HG03095 (cell line): ENCODE data around the gene ARHGAP45.

Source experiments
- ATAC-seq: cut with Tn5 transposase; IDR thresholded peaks from one replicate; pipeline ENCODE4 v1.9.1; 2021; ENCODE audit warnings: moderate library complexity; ENCODE audit not compliant: unreplicated experiment

Gene ARHGAP45

DNA sequence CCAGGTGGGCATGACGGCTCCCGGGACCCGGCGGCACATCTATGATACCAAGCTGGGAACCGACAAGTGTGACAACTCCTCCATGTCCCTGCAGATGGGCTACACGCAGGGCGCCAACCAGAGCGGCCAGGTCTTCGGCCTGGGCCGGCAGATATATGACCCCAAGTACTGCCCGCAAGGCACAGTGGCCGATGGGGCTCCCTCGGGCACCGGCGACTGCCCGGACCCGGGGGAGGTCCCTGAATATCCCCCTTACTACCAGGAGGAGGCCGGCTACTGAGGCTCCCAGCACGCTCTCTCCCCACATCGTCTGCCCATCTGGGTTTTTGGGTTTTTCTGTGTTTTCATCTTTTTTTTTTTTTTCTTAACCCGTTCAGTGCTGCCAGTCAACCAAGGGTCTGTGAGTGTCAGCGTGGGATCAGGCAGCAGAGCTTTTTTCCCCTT is 29.3 kb upstream of the ARHGAP45 start:
- ATAC-seq, result no peak

DNA sequence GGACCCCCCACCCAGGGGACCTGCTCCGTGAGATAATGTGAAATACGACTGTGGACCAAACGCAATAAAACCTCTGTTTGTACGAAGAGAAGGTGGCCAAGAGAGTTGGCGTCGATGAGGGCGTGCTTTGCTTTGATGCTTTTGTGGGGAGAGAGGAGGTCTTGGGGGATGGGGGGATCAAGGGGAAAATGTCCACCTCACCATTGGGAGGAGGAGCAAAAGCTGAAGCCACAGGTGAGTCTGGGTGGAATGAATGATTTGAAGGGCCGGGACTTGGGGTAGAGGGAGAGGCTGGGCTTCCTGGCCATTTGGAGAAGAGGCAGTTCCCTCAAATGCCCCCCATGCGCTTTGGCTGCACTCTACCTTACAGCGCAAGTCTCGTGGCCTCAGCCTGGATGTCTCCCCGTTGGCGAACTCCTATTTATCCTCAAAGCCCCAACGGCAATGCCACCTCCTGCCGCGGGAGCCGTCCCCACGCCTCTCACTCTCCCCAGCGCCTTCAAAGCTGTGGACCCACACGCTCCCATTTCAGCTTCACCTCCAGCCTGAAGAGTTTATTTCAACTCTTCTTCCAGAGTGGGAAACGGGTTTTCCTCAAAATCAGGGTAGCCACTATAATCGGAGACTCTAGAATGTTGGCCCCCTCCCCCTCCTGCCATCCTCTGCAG is 27.9 kb upstream of the ARHGAP45 start:
- no peak for ATAC-seq

DNA sequence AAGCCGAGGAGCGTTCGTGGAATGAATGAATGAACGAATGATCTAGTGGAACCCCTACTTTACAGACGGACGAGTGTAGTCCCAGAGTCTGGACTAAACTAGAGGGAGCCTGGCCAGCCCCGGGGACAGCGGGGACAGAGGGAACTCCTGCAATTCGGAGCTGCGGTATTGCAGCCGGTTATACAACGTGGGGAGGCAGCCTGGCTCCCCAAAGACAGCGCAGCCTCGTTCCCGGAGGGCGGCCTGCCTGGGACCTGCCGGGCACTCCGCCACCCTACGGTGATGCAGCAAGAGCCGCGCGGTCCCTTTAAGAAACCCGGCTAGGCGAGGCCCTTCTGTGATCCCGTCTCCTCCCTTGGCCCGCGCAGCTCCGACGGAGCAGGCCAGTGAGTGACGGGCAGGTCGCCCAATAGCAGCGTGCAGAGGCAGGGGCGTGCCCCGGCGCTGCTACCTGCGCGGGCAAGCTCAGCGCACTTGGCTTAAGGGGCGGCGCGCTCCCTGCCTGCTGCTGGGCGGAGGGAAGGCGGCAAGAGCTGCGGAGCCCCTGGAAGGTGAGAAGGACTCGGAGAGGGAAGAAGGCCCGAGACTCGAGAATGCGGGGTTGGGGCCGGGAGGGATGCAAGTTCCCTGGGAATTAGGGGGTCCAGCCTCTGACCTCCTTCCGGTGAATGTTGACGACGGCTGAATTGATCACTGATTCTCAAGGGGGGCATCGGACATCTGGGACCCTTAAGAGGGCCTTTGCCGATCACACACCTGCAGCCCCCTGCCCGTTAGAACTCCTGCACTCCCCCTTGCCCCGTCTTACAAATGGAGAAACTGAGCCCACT is 27.1 kb upstream of the ARHGAP45 start, which contains the start of gene ABCA7:
Gene ABCA7, plus strand, starts transcription at position 462 of the 830 bp plus-strand sequence. CDS start 1,255 bp downstream, outside the sequence.
- peak; percentile 67 for ATAC-seq

DNA sequence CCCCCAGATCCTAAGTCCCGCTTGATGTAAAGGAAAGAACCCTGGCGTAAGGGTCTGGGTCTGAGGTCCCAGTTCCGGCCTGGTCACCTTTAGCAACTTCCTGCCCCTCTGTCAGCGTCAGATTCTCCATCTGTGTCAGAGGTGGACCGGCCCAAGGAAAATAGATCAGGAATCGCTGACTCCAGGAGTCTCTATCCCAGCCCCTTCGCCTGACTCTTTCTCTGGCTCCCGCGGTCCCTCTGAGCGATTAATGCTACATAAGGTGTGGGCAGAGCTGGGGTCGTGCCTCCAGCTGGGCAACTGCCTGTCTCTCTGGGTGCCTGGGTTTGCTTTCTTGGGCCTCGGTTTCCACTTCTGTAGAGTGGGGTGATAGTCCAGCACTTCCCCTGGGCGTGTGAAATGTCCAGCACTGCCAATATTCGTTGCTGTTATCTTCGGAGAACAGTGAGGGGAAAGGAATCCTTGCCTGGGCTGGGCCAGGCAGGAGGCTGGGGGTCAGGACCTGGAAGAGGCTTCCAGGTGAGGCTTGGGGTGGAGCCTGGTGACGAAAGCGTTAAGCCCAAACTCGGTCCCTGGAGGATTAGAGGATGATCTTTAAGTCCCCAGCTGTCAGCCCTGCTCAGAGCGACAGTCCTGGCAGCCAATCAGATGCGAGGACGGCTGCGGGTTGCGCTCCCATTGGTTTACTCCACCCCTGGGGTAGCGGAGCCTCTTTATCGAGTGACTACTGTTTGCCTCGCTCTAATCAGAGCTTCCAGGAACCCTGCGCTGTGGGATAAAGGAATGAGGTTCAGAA is 26.3 kb upstream of the ARHGAP45 start:
- no peak for ATAC-seq

DNA sequence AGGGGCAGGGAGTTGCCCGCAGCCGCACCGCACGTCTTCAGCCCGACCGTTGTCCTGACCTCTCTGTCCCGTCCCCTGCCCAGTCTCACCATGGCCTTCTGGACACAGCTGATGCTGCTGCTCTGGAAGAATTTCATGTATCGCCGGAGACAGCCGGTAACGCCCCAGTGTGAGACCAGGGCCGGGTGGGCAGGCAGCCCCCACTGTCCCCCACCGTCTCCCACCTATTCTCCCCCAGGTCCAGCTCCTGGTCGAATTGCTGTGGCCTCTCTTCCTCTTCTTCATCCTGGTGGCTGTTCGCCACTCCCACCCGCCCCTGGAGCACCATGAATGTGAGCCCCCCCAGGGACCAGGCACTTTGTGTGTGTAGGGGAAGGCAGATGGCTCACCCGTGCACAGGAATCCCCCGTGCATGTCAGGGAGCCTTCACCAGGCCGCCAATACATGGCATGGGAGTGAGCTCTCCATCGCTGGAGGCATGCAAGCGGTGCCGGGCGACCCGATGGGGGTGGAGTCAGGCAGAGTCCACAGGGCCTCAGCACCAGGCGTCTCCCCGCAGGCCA is 25.6 kb upstream of the ARHGAP45 start:
- no peak for ATAC-seq

DNA sequence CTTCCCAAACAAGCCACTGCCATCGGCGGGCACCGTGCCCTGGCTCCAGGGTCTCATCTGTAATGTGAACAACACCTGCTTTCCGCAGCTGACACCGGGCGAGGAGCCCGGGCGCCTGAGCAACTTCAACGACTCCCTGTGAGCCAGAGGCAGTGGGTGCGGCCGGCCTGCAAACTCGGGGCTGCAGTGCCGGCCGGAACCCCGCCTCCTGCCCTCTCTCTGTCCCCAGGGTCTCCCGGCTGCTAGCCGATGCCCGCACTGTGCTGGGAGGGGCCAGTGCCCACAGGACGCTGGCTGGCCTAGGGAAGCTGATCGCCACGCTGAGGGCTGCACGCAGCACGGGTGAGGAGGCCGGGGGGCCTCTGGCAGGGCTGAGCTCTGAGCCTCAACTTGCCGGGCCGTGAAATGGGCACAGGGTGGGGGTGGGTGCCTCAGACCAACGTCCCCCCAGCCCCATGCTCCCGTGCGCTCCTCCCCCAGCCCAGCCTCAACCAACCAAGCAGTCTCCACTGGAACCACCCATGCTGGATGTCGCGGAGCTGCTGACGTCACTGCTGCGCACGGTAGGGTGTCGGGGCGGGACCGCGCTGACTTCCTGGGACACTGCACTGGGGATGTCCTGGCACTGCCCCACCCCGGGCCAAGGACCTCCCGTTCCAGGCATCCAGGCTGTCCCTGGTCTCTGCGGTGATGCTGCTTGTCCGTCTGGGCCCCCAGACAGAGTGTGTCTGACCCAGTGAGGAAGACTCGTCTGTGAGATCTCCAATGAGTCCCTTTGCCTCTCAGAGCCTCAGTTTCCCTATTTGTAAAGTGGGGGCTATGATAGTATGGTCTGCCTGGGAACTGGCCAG is 24.9 kb upstream of the ARHGAP45 start:
- no peak for ATAC-seq

DNA sequence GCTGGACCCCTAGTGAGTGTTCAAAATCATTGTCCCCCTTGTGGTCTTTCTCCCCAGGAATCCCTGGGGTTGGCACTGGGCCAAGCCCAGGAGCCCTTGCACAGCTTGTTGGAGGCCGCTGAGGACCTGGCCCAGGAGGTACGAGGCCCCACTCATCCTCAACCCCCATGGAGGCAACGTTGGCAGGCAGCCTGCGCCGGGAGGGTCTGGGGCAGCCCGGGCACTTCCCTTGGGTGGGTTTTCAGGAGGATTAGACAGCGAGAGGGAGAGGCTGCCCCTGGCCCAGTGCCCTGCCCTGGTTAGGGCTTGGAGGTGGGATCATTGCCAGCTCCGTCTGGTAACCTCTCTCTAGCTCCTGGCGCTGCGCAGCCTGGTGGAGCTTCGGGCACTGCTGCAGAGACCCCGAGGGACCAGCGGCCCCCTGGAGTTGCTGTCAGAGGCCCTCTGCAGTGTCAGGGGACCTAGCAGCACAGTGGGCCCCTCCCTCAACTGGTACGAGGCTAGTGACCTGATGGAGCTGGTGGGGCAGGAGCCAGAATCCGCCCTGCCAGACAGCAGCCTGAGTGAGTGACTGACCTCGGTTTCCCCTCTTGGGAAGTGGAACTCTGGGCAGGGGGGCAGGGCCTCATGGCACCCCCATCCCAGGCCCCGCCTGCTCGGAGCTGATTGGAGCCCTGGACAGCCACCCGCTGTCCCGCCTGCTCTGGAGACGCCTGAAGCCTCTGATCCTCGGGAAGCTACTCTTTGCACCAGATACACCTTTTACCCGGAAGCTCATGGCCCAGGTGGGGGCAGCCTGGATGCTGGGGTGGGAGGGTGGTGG is 24.1 kb upstream of the ARHGAP45 start:
- no peak for ATAC-seq

DNA sequence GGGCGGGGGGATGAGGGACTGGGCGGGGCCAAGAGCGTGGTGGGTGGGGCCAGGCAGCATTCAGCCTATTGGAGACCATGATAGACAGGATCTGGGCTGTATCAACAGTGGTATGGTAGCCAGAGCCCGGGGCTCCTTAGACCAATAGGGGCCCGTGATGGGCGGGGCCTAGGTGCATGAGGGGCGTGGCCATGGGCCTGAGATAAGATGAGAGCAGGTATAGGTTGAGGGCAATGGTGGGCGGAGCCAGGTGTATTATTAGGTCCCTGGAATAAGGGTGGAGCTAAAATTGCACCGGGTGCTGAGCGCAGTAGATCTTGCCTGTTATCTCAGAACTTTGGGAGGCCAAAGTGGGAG is 21.7 kb upstream of the ARHGAP45 start:
- ATAC-seq, result no peak

DNA sequence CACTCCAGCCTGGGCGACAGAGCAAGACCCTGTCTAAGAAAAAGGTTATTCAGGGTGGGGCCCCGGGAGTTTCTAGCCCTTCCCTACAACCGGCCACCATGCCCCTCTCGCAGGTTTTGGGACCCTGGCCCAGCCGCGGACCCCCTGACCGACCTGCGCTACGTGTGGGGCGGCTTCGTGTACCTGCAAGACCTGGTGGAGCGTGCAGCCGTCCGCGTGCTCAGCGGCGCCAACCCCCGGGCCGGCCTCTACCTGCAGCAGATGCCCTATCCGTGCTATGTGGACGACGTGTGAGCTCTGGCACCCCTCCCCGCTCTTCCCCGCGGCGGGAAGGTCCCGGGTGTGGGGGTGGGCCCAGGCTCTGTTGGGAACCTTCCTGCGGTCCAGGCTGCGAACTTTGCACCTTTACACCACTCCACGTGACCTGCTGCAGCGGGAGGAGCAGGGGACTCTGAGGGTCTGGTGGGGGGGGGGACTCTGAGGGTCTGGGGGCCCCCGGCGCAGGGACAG is 20.8 kb upstream of the ARHGAP45 start:
- no peak for ATAC-seq

DNA sequence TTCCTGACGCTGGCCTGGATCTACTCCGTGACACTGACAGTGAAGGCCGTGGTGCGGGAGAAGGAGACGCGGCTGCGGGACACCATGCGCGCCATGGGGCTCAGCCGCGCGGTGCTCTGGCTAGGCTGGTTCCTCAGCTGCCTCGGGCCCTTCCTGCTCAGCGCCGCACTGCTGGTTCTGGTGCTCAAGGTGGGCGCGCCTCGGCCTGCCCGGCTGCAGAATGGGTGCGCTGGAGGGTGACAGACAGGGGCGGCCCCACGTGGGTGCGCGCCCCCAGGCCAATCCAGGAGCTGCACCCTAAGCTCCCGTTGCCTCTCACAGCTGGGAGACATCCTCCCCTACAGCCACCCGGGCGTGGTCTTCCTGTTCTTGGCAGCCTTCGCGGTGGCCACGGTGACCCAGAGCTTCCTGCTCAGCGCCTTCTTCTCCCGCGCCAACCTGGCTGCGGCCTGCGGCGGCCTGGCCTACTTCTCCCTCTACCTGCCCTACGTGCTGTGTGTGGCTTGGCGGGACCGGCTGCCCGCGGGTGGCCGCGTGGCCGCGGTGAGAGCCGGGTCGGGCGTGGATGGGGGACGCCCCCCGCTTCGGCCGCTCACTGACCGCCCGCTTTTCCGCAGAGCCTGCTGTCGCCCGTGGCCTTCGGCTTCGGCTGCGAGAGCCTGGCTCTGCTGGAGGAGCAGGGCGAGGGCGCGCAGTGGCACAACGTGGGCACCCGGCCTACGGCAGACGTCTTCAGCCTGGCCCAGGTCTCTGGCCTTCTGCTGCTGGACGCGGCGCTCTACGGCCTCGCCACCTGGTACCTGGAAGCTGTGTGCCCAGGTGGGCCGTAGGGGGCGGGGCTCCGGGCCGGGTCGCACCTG is 19.9 kb upstream of the ARHGAP45 start:
- ATAC-seq, result no peak

DNA sequence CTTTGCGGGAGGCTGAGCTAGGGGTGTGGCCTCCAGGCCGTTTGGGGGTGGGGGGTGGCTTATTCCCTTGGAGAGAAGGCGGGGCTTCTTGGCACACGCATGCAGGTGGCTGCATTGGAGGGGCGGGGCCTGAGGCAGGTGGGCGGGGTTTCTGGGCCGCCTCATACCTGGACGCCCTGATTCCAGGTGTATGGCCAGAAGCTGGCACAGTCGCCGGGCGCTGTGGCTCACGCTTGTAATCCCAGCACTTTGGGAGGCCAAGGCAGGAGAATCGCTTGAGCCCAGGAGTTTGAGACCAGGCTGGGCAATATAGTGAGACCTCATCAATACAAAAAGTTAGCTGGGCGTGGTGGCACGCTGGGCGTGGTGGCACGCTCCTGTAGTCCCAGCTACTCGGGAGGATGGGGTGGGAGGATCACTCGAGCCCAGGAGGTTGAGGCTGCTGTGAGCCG is 19.2 kb upstream of the ARHGAP45 start:
- no peak for ATAC-seq

DNA sequence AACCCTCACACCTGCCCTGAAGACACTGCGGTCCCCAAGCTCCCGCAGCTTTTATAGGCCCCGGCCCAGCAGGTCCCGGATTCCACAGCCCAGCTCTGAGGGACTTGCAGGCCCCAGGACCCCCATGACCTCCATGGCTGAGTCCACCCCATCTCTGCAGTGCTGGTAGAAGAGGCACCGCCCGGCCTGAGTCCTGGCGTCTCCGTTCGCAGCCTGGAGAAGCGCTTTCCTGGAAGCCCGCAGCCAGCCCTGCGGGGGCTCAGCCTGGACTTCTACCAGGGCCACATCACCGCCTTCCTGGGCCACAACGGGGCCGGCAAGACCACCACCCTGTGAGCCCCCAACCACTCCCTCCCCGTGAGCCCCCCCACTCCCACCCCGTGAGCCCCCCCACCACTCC is 17.9 kb upstream of the ARHGAP45 start:
- no peak for ATAC-seq

DNA sequence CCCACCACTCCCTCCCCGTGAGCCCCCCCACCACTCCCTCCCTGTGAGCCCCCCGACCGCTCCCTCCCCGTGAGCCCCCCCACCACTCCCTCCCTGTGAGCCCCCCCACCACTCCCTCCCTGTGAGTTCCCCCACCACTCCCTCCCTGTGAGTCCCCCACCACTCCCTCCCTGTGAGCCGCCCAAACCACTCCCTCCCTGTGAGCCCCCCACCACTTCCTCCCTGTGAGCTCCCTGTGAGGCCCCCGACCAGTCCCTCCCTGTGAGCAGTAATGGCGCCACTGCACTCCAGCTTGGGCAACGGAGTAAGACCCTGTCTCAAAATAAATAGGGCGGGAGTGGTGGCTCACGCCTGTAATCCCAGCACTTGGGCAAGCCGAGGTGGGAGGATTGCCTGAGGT is 17.2 kb upstream of the ARHGAP45 start:
- ATAC-seq, result no peak

DNA sequence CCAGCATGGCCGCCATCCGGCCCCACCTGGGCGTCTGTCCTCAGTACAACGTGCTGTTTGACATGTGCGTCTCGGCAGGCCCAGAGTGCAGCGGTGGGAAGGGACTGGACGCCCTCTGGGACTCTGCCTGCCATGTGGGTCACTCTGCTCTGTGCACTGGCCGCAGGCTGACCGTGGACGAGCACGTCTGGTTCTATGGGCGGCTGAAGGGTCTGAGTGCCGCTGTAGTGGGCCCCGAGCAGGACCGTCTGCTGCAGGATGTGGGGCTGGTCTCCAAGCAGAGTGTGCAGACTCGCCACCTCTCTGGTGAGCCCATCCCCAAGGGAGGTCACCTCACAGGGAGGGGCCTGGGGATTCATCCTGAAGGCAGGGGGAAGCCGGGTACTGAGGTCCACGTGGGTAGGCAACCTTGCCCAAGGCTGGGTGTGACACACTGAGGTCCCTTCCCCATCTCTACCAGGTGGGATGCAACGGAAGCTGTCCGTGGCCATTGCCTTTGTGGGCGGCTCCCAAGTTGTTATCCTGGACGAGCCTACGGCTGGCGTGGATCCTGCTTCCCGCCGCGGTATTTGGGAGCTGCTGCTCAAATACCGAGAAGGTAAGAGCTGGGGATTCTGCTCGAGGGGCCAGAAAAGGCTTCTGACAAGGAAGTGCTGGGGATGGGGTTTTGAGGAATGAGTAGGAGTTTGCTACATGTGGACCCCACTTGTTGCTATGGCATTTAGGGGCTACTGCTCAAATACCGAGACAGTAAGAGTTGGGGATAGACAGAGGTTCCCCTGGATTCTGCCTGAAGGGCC is 15.8 kb upstream of the ARHGAP45 start:
- ATAC-seq, result no peak

DNA sequence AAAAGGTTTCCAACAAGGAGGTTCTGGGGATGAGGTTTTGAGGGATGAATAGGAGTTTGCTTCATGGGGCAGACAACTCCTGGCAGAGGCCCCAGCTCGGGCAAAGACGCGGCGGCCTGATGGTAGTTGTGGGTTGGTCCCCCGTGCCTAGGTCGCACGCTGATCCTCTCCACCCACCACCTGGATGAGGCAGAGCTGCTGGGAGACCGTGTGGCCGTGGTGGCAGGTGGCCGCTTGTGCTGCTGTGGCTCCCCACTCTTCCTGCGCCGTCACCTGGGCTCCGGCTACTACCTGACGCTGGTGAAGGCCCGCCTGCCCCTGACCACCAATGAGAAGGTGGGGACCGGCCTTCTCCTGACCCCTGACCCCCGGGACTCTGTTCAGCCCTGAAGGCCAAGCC is 15.2 kb upstream of the ARHGAP45 start:
- no peak for ATAC-seq

DNA sequence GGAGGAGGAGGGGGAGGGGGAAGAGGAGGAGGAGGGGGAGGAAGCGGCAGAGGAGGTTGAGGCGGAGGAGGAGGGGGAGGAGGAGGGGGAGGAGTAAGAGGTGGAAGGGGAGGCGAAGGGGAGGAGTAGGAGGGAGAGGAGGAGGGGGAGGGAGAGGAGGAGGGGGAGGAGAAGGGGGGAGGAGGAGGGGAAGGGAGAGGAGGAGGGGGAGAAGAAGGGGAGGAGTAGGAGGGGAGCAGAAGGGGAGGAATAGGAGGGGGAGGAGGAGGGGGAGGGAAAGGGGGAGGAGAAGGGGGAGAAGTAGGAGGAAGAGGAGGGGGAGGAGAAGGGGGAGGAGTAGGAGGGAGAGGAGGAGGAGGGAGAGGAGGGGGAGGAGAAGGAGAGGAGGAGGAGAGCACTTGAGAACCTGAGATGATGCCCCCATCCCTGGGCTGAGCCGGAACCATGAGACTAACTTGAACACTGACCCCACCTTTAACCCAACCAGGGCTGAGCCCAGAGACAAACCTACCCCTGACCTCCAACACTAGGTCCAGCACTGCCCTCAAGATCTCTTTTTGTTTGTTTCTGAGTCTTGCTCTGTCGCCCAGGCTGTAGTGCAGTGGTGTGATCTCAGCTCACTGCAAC is 14.5 kb upstream of the ARHGAP45 start:
- ATAC-seq, result no peak
